HT1080 (cell line): ENCODE data around the gene MICALL2. TPM values are rescaled to one million over a fixed set of nuclear protein-coding genes. Genes with fewer than 3 reads are reported as not detected.
A peak's percentile ranks its signal among the peaks of the same experiment; 100 is the strongest.

Experiments used
- DNase-seq: peaks from one replicate; pipeline ENCODE4 v3.0.0-alpha.2; 2015; ENCODE audit warnings: low read depth
- polyA plus RNA-seq, 2 experiments: library from polyadenylated mRNA; depleted of rRNA; stranded (reverse); fragments of >200 nt; gene quantifications; 2 replicates each; pipeline ENCODE4 v1.2.3, GENCODE V29; 2015
- total RNA-seq: library from RNA; depleted of rRNA; stranded (reverse); fragments of >200 nt; shearing (Covaris generic); gene quantifications from 2 replicates; pipeline ENCODE4 v1.2.3, GENCODE V29; 2014; rRNA removed

Gene MICALL2
- 9.5 and 12.6 TPM in 2 replicates for total RNA-seq
- 3.7 and 5.0 TPM in 2 replicates for polyA plus RNA-seq (2015; cell fraction: cytosol; rRNA removed)
- 49.0 and 60.3 TPM in 2 replicates for polyA plus RNA-seq (2015; cell fraction: nucleus; rRNA removed)

- DNase-seq, result peak; percentile 89
Measured at GRCh38 chr7:1458683-1459511, at the start of gene MICALL2. Gene MICALL2, minus strand, starts transcription at chr7:1459470. Its CDS starts 144 bp downstream, at chr7:1459326.

- no peak for DNase-seq
Measured at GRCh38 chr7:1508277-1508758, 49.0 kb upstream of the MICALL2 start.

GRCh38 chr7:1505731-1506550 lies 46.7 kb upstream of the MICALL2 start:
- DNase-seq, result no peak

- DNase-seq, result peak; percentile 86
Measured at GRCh38 chr7:1503816-1504775, 44.8 kb upstream of the MICALL2 start, which contains the start of gene INTS1. Gene INTS1, minus strand, starts transcription at chr7:1504389. Its CDS starts 429 bp downstream, at chr7:1503960.

- no peak for DNase-seq
Measured at GRCh38 chr7:1503390-1503789, 44.1 kb upstream of the MICALL2 start.

GRCh38 chr7:1502845-1503244 lies 43.6 kb upstream of the MICALL2 start:
- DNase-seq, result no peak

GRCh38 chr7:1501487-1502270 lies 42.4 kb upstream of the MICALL2 start:
- no peak for DNase-seq

- no peak for DNase-seq
Measured at GRCh38 chr7:1500064-1500807, 41.0 kb upstream of the MICALL2 start.

- DNase-seq, result no peak
Measured at GRCh38 chr7:1499367-1500029, 40.2 kb upstream of the MICALL2 start.

- DNase-seq, result no peak
Measured at GRCh38 chr7:1498370-1499305, 39.4 kb upstream of the MICALL2 start.

GRCh38 chr7:1497293-1497927 lies 38.1 kb upstream of the MICALL2 start:
- no peak for DNase-seq

GRCh38 chr7:1496531-1497292 lies 37.4 kb upstream of the MICALL2 start:
- no peak for DNase-seq

GRCh38 chr7:1495564-1496242 lies 36.4 kb upstream of the MICALL2 start:
- no peak for DNase-seq

GRCh38 chr7:1494866-1495563 lies 35.7 kb upstream of the MICALL2 start:
- DNase-seq, result no peak

- DNase-seq, result no peak
Measured at GRCh38 chr7:1494447-1494846, 35.2 kb upstream of the MICALL2 start.
